ENCODE results near the gene FREM2.

DNA sequence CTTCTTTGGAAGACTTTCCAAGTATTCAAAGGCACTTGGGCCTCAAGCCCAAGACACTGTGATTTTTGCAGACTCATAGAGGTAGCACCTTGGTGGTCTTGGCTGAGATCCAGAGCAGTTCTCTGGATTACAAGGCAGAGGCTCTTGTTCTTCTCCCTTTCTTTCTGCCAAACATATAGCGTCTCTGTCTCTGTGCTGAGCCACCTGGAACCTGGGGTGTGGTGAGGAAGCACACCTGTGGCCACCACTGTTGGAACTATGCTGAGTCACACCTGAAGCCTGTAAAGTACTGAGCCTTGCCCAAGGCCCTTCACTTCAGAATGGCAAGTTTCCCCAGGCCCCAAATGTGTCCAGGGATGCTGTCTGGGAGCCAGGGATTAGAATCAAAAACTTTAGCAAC is 127.5 kb downstream of the FREM2 start:
- TF ChIP-seq, protein P1, sequence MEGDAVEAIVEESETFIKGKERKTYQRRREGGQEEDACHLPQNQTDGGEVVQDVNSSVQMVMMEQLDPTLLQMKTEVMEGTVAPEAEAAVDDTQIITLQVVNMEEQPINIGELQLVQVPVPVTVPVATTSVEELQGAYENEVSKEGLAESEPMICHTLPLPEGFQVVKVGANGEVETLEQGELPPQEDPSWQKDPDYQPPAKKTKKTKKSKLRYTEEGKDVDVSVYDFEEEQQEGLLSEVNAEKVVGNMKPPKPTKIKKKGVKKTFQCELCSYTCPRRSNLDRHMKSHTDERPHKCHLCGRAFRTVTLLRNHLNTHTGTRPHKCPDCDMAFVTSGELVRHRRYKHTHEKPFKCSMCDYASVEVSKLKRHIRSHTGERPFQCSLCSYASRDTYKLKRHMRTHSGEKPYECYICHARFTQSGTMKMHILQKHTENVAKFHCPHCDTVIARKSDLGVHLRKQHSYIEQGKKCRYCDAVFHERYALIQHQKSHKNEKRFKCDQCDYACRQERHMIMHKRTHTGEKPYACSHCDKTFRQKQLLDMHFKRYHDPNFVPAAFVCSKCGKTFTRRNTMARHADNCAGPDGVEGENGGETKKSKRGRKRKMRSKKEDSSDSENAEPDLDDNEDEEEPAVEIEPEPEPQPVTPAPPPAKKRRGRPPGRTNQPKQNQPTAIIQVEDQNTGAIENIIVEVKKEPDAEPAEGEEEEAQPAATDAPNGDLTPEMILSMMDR (IDR thresholded peaks at IDR 0.05): no peak
- TF ChIP-seq EP300 (IDR thresholded peaks at IDR 0.05): no peak
